Bronchial epithelial cell (primary cell): ENCODE measurements around the gene LSM10. TPM values are rescaled to one million over a fixed set of nuclear protein-coding genes. Genes with fewer than 3 reads are reported as not detected.

Experiments
- DNase-seq: peaks from one replicate; pipeline ENCODE4 v3.0.0-alpha.2; 2010; ENCODE audit warnings: low read depth
- FAIRE-seq: peaks from 2 replicates; lab custom pipeline; 2011; peaks lifted over from hg19 to GRCh38; lab: Jason Lieb, UNC
- H3K27me3 ChIP-seq: 2 replicates; pipeline ENCODE4 v1.5.1; 2011; ENCODE audit warnings: low read length; ENCODE audit not compliant: control insufficient read depth, insufficient read depth
- H3K36me3 ChIP-seq: 2 replicates; pipeline ENCODE4 v1.5.1; 2011; ENCODE audit warnings: low read length; ENCODE audit not compliant: control insufficient read depth, insufficient read depth
- H3K4me3 ChIP-seq: 2 replicates; pipeline ENCODE4 v1.5.1; 2011; ENCODE audit warnings: mild to moderate bottlenecking, low read depth, low read length, control low read depth
- total RNA-seq: library from RNA; depleted of rRNA; stranded (reverse); fragments of >200 nt; gene quantifications from 2 replicates; pipeline ENCODE4 v1.2.1, GENCODE V29; 2014
- TF ChIP-seq, protein P1 (sequence below): IDR thresholded peaks from 2 replicates; pipeline ENCODE4 v1.5.1; 2011; ENCODE audit warnings: mild to moderate bottlenecking, moderate library complexity, low read length, control low read depth, inconsistent platforms; ENCODE audit not compliant: insufficient read depth, severe bottlenecking

The LSM10 gene
- total RNA-seq, 1 donor from 2014 or later: 7.6 TPM

DNA sequence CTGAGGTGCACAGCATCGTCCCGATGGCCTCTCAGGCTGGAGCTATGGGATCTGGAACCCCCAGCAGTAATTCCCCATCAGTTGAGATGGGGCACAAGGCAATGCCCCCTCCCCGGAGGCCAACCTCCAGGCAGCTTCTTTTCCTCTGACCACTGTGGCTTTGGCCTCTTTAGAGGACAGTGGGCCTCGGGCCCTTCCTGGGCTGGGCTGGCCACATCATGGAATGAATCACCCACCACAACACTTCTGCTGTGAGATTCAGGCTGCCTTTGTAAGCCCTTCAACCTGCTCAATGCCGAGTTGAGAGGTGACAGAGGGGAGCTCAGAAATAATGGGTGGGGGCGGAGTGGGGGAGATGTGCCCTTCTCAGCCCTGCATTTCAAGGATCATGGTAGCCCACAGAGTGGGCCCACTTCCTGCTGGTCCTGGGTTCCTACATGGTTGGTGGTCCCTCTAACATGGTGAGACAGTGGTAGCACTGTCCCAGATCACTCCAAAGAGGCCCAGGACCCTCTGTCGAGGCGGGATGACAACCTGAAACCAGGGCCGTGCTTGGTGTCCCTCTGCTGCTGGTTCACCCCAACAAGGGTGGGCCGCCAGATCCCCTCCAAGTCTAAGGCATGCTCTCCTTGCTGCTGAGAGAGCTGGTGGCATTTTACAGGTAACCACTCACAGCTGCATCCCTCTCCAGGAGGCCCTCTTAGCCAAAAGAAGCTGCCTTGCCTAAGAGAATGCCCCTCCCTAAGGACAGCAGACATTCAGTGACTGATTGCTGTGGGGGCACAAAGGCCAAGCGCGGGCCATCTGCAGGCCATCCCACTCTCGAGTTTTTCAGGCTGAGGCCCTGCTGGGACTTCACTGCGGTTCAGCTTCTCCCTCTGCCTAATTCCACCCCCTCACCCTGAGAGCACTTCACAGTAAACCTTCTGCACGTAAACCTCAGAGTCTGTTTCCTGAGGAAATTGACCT lies 44.5 kb downstream of the LSM10 start:
- peaks cover 36% of the 10 kb centered on the region for H3K36me3 ChIP-seq
- H3K27me3 ChIP-seq: no peaks in the 10 kb centered on the region
- DNase-seq (peak; percentile 52), FAIRE-seq (peak; percentile 18)
- H3K4me3 ChIP-seq: no peak overlapping the region
- TF ChIP-seq, protein P1, sequence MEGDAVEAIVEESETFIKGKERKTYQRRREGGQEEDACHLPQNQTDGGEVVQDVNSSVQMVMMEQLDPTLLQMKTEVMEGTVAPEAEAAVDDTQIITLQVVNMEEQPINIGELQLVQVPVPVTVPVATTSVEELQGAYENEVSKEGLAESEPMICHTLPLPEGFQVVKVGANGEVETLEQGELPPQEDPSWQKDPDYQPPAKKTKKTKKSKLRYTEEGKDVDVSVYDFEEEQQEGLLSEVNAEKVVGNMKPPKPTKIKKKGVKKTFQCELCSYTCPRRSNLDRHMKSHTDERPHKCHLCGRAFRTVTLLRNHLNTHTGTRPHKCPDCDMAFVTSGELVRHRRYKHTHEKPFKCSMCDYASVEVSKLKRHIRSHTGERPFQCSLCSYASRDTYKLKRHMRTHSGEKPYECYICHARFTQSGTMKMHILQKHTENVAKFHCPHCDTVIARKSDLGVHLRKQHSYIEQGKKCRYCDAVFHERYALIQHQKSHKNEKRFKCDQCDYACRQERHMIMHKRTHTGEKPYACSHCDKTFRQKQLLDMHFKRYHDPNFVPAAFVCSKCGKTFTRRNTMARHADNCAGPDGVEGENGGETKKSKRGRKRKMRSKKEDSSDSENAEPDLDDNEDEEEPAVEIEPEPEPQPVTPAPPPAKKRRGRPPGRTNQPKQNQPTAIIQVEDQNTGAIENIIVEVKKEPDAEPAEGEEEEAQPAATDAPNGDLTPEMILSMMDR: no peak

DNA sequence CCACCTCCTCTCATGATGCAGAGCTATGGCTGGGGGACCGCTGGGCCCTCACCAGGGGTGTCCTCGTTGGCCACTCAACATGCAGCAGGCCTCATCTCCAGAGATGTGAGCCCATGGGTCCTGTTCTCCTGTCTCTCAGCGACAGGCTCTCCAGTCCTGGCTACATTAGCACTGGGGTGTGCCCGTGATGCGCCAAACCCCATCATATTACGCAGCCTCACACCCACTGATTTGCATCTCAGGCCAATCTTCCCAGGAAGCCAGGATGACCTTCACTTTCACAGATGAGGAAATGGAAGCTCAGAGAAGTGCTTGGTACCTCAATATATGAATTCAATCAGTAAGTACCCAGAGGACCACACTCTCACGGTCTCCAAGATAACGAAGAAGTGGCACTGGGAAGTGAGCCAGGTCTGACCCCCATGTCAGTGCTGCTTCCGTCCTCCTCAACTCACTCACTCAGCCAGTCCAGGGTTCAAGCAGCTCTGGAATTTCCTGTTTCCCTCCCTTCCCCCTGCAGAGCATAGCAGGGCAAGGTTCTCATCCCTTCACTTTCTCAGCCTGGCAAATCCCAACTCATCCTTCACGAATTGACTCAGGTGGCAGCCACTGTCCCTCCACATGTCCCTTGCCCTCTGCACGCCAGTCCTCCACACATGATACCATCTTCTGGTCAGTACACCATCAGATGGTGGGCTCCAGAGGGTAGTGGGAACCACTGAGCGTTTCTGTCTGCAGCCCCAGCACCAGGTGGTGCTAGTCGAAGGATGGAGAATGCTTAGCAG lies 45.4 kb downstream of the LSM10 start:
- no peak overlapping the region for H3K4me3 ChIP-seq
- peaks cover 36% of the 10 kb centered on the region for H3K36me3 ChIP-seq
- TF ChIP-seq, protein P1: no peak
- DNase-seq: no peak
- no peaks in the 10 kb centered on the region for H3K27me3 ChIP-seq
- FAIRE-seq: peak; percentile 86

DNA sequence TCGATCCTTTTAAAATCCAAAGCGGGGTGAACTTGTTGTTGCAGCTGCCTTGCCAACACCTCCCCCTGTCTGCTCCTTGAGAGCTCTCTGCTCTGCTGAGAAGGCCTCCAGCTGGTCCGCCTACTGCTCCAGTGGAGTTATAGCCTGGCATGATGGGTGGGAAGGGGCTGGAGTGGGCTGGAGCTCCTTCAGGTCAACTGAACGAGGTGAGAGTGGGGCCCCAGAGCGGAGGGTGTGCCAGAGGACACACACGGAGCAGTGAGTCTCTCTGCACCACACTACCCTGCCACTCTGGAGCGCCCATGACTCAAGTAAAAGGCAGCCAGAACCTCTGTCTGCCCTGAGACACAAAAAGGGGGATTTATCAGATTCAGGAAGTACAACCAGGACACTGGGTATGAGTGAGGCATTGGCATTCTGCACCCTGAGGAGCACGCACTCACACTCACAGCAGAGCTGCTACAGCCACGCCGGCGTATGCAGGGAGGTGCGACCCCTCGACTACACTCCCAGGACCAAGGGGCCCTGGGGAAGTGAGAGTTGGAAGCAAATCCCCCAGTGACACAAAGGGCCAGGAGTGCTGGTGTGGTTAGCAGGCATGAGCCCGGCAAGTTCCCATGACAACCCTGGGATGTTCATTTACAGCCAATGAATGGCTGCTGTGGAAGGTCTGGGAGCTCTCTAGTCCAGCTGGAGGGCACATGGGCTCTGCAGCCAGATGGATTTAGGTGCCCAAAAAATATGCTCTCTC lies 46.3 kb downstream of the LSM10 start:
- FAIRE-seq (no peak), DNase-seq (peak; percentile 81)
- H3K4me3 ChIP-seq: no peak overlapping the region
- TF ChIP-seq, protein P1: peak; percentile 8
- H3K27me3 ChIP-seq: no peaks in the 10 kb centered on the region
- peaks cover 41% of the 10 kb centered on the region for H3K36me3 ChIP-seq

DNA sequence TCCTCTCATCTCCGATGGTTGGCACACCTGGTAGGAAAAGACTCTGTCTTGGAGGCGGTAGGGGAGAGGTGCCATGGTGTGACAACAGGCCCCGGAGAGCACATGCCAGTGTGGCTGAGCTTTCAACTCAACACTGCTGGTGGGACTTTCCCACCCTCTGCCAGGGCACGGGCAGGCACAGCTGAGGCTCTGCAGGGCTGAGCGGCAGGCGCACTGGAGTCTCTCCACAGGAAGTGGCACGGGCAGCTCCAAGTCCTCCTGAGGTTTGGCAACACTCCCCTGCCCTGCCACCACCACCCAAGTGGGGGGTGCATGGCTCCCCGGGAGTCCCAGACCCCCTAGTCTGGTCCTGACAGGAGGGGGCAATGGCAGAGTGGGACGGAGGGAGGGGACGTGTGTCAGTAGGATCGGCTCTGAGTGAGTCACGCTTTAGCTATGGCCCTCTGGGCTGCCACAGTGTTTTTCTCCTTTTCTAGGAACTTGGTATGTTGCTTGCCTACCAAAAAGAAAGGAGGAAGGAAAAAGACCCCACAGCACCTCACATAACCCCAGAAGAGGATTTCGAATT lies 47.0 kb downstream of the LSM10 start:
- FAIRE-seq (no peak), DNase-seq (peak; percentile 75)
- peaks cover 41% of the 10 kb centered on the region for H3K36me3 ChIP-seq
- no peaks in the 10 kb centered on the region for H3K27me3 ChIP-seq
- TF ChIP-seq, protein P1: no peak
- no peak overlapping the region for H3K4me3 ChIP-seq

DNA sequence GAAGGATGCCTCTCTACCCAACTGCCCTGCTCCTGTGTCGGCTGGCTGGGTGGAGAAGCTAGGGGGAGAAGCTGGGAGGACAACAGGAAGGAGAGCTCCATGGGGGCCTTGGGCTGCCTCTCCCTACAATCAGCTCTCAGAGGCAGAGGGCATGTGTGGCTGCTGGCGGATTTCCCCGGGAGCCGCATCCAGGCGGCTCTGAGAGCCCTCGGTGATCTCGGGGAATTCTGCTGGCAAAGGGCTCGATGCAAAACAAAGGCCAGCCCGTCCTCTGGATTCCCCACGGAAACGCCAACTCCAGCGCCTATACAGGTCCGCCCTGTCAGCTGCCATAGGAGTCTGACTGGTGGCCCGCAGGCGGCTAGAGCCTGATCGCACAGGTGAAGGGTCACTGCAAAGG lies 47.9 kb downstream of the LSM10 start:
- DNase-seq: no peak
- FAIRE-seq: no peak
- peaks cover 44% of the 10 kb centered on the region for H3K36me3 ChIP-seq
- no peaks in the 10 kb centered on the region for H3K27me3 ChIP-seq
- no peak overlapping the region for H3K4me3 ChIP-seq
- TF ChIP-seq, protein P1: no peak
